K562 (cell line): ENCODE results near the gene RXRA. TPM values are rescaled to one million over a fixed set of nuclear protein-coding genes. Genes with fewer than 3 reads are reported as not detected.

Source experiments
- ATAC-seq: fragments of 200-7000 bp; cut with Tn5 transposase; 3 replicates; pipeline ENCODE4 v1.9.1; 2020; ENCODE audit warnings: moderate library complexity
- BruUV-seq: library from RNA; stranded (reverse); fragments of 400-500 nt; replicated peaks from 2 replicates; lab custom pipeline; 2021; lab: Mats Ljungman, UMichigan
- CTCF ChIA-PET: fragments of 300-600 bp; formaldehyde crosslinking; extraction: SDS; loops from one replicate; lab custom pipeline; 2021; ENCODE audit warnings: low intra/inter-chr PET ratio; lab: Yijun Ruan, JAX
- POLR2A ChIA-PET: fragments of 300-600, 350-650 bp; sonication (Branson Sonifier 250); formaldehyde crosslinking; extraction: SDS; loops from one replicate; lab custom pipeline; 2021; ENCODE audit warnings: antibody characterized with exemption, inconsistent platforms; lab: Yijun Ruan, JAX
- DNase-seq, 4 experiments: peaks; one replicate each; pipeline versions ENCODE4 v3.0.0 to v3.0.0-alpha.2; 2011 to 2018; ENCODE audit warnings: low spot score in 3 of 4, mixed read lengths in 3 of 4; ENCODE audit errors: extremely low read depth in 1 of 4
- FAIRE-seq: peaks from 2 replicates; lab custom pipeline; 2011; peaks lifted over from hg19 to GRCh38; lab: Jason Lieb, UNC
- H2AFZ ChIP-seq: 2 replicates; pipeline ENCODE4 v1.6.0; 2011; ENCODE audit warnings: low read depth, low read length, control low read depth, inconsistent platforms
- H3K27ac ChIP-seq: fragments of 200-600 bp; 3 replicates; pipeline ENCODE4 v1.8.0; 2011; ENCODE audit warnings: low read depth, mild to moderate bottlenecking, control low read depth, inconsistent platforms, low read length, moderate library complexity, mixed read lengths; ENCODE audit errors: extremely low read depth
- H3K27me3 ChIP-seq, 2 experiments: fragments of 300-600 bp in 1 of 2; 2 replicates in 1 of 2; 3 replicates in 1 of 2; pipeline versions ENCODE4 v1.6.0 to v1.8.0; 2011; ENCODE audit warnings: inconsistent platforms in 2 of 2, low read length in 2 of 2, mild to moderate bottlenecking in 1 of 2, mixed read lengths in 1 of 2, moderate library complexity in 1 of 2; ENCODE audit not compliant: control insufficient read depth in 2 of 2, insufficient read depth in 2 of 2
- H3K36me3 ChIP-seq: fragments of 300-600 bp; 3 replicates; pipeline ENCODE4 v1.8.0; 2011; ENCODE audit warnings: mild to moderate bottlenecking, low read length, inconsistent platforms; ENCODE audit not compliant: control insufficient read depth, insufficient read depth
- H3K4me1 ChIP-seq, 2 experiments: fragments of 200-600 bp in 1 of 2; replicated peaks in 1 of 2; 2 replicates in 1 of 2; 3 replicates in 1 of 2; pipeline versions ENCODE4 v1.5.1 to v1.8.0; 2011; ENCODE audit warnings: inconsistent platforms in 2 of 2, low read length in 2 of 2, mild to moderate bottlenecking in 1 of 2, mixed read lengths in 1 of 2, moderate library complexity in 1 of 2; ENCODE audit not compliant: control insufficient read depth in 2 of 2, insufficient read depth in 2 of 2
- H3K4me2 ChIP-seq: 2 replicates; pipeline ENCODE4 v1.6.1; 2011; ENCODE audit warnings: low read length, control low read depth, inconsistent platforms, mixed read lengths; ENCODE audit not compliant: insufficient read depth
- H3K4me3 ChIP-seq: fragments of 200-600 bp; sonication (generic), shearing (Covaris generic); 2 replicates; pipeline ENCODE4 v1.5.1; 2016; ENCODE audit warnings: control low read depth, inconsistent platforms
- H3K79me2 ChIP-seq: fragments of 200-600 bp; 3 replicates; pipeline ENCODE4 v1.8.0; 2011; ENCODE audit warnings: low read length, inconsistent platforms; ENCODE audit not compliant: control insufficient read depth, insufficient read depth
- H3K9ac ChIP-seq, 2 experiments: 2 replicates each; pipeline versions ENCODE4 v1.6.0 to v1.6.1; 2011; ENCODE audit warnings: low read depth in 2 of 2, low read length in 2 of 2, control low read depth in 1 of 2, inconsistent platforms in 1 of 2, mild to moderate bottlenecking in 1 of 2, mixed read lengths in 1 of 2; ENCODE audit not compliant: insufficient read depth in 1 of 2
- H3K9me1 ChIP-seq: one replicate; pipeline ENCODE4 v1.6.0; 2011; ENCODE audit warnings: inconsistent platforms, mild to moderate bottlenecking, low read length, moderate library complexity; ENCODE audit not compliant: control insufficient read depth, insufficient read depth
- H3K9me3 ChIP-seq: replicated peaks from 2 replicates; pipeline ENCODE4 v1.5.1; 2011; ENCODE audit warnings: low read depth, low read length, inconsistent platforms; ENCODE audit not compliant: control insufficient read depth, insufficient read depth
- H4K20me1 ChIP-seq: replicated peaks from 2 replicates; pipeline ENCODE4 v1.6.1; 2011; ENCODE audit warnings: low read length, inconsistent platforms, mixed read lengths; ENCODE audit not compliant: control insufficient read depth, insufficient read depth
- E4F1 ChIP-seq: fragments of 250-450 bp; sonication (Bioruptor Pico); IDR thresholded peaks from 2 replicates; pipeline ENCODE4 v1.5.0; 2021; ENCODE audit warnings: mild to moderate bottlenecking, borderline replicate concordance
- ETS2 ChIP-seq: IDR thresholded peaks from 2 replicates; pipeline ENCODE4 v1.6.1; 2016; ENCODE audit warnings: borderline replicate concordance, missing genetic modification characterization, mild to moderate bottlenecking, moderate library complexity, missing compliant biosample characterization; ENCODE audit not compliant: poor library complexity, severe bottlenecking
- HIVEP1 ChIP-seq: fragments of 250-450 bp; sonication (Bioruptor Pico); IDR thresholded peaks from 2 replicates; pipeline ENCODE4 v1.4.0; 2020; ENCODE audit warnings: mild to moderate bottlenecking
- HNRNPL ChIP-seq: fragments of 200-400 bp; formaldehyde crosslinking; IDR thresholded peaks from 2 replicates; pipeline ENCODE4 v1.6.1; 2017; ENCODE audit warnings: low read depth, mild to moderate bottlenecking, low read length
- PREB ChIP-seq: sonication (generic); formaldehyde crosslinking; IDR thresholded peaks from 2 replicates; pipeline ENCODE4 v1.8.1; 2023; ENCODE audit warnings: mild to moderate bottlenecking, missing genetic modification reagents
- RUNX1 ChIP-seq: sonication (generic); IDR thresholded peaks from 2 replicates; pipeline ENCODE4 v1.6.1; 2016; ENCODE audit warnings: antibody characterized with exemption, low read depth
- SETDB1 ChIP-seq: IDR thresholded peaks from one replicate; pipeline ENCODE4 v1.6.1; 2012; ENCODE audit warnings: low read length, control low read depth, inconsistent platforms
- SIX5 ChIP-seq, 2 experiments: IDR thresholded peaks; 2 replicates each; pipeline ENCODE4 v1.6.1; 2011; ENCODE audit warnings: low read length in 2 of 2, borderline replicate concordance in 1 of 2, low read depth in 1 of 2, mild to moderate bottlenecking in 1 of 2, moderate library complexity in 1 of 2; ENCODE audit not compliant: insufficient read depth in 1 of 2
- TBP ChIP-seq: optimal IDR thresholded peaks from 2 replicates; pipeline ENCODE3; 2011; ENCODE audit warnings: low read depth, low read length, improper control_type of control experiment
- ZNF3 ChIP-seq: fragments of 250-450 bp; sonication (Bioruptor Pico); IDR thresholded peaks from 2 replicates; pipeline ENCODE4 v1.5.0; 2021; ENCODE audit warnings: mild to moderate bottlenecking, moderate library complexity
- WGBS: fragments of 100-300 bp; shearing (Covaris generic); methylation state at CpG from one replicate; pipeline ENCODE4 v1.1.6; 2016; ENCODE audit warnings: low coverage, mixed read lengths; ENCODE audit not compliant: insufficient coverage; ENCODE audit errors: missing lambda C conversion rate; 5-methylcytosine and 5-hydroxymethylcytosine counted together
- in situ Hi-C: fragments of 300-500 bp; cut with MboI; formaldehyde crosslinking; loops from 4 replicates; pipeline ENCODE4 v1.15.0; 2018; ENCODE audit warnings: inconsistent platforms, mixed read lengths
- intact Hi-C: fragments of 100-400 bp; cut with micrococcal nuclease; formaldehyde crosslinking; loops from 2 replicates; pipeline ENCODE4 v1.14.2; 2022
- polyA plus RNA-seq, 8 experiments: library from polyadenylated mRNA; depleted of rRNA in 4 of 8; stranded (reverse) in 5 of 8; unstranded in 3 of 8; fragments of >200 nt; fragmentation: Nextera tagmentation in 2 of 8; fragmentation: Illumina TruSeq in 1 of 8; extraction: Ambion mirVana in 2 of 8; extraction: Trizol in 1 of 8; gene quantifications; 2 replicates each; pipeline versions ENCODE4 v1.2.1 to v1.2.3, GENCODE V29; 2011 to 2014; ENCODE audit warnings: inconsistent platforms in 1 of 8, missing spikeins in 1 of 8
- total RNA-seq, 7 experiments: library from RNA; depleted of rRNA in 6 of 7; stranded (reverse); fragments of >200 nt in 6 of 7; fragmentation: Illumina TruSeq in 2 of 7; extraction: Trizol in 2 of 7; gene quantifications; 2 replicates each; pipeline versions ENCODE4 v1.2.1 to v1.2.3, GENCODE V29; 2011 to 2021; ENCODE audit warnings: low replicate concordance in 1 of 7
- TF ChIP-seq, protein P1 (sequence below): fragments of 250-450 bp; sonication (Bioruptor Pico); IDR thresholded peaks from 2 replicates; pipeline ENCODE4 v1.4.0; 2020
- TF ChIP-seq, protein P2 (sequence below), 2 experiments: fragments of 450-650 bp in 1 of 2; sonication (generic) in 1 of 2; formaldehyde crosslinking; conservative IDR thresholded peaks; 2 replicates each; pipeline versions ENCODE4 v1.4.0 to v1.8.1; 2020 to 2022; ENCODE audit warnings: mild to moderate bottlenecking in 1 of 2, missing genetic modification reagents in 1 of 2

RXRA gene
- total and polyA plus RNA-seq, 9 of the 15 experiments (the other 6 are each of a cell fraction or from before 2014, with no cell fraction given): 0.35 to 23.6 (median 4.6) TPM

DNA sequence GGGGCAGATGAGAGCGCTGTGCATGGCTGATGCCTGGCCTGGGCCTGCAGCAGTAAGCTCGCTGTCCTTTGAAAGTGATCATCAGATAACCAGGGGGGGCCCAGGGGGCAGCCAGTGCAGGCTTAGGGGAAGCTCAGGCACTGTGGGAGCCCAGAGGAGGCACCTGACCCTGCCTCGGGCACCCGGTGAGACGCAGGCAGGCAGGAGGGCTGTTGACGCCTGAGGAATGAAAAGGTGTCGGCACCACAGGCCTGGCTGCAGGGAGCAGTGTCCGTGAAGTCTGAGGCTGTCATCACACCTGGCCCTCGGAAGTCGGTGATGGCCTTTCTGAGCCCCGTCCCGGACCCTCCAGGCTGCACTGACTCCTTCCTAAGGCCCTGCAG is 84.6 kb downstream of the RXRA start:
- H3K4me1 ChIP-seq: peaks cover 24 to 89% of the 10 kb centered on the region in 2 experiments
- TF ChIP-seq, protein P1, sequence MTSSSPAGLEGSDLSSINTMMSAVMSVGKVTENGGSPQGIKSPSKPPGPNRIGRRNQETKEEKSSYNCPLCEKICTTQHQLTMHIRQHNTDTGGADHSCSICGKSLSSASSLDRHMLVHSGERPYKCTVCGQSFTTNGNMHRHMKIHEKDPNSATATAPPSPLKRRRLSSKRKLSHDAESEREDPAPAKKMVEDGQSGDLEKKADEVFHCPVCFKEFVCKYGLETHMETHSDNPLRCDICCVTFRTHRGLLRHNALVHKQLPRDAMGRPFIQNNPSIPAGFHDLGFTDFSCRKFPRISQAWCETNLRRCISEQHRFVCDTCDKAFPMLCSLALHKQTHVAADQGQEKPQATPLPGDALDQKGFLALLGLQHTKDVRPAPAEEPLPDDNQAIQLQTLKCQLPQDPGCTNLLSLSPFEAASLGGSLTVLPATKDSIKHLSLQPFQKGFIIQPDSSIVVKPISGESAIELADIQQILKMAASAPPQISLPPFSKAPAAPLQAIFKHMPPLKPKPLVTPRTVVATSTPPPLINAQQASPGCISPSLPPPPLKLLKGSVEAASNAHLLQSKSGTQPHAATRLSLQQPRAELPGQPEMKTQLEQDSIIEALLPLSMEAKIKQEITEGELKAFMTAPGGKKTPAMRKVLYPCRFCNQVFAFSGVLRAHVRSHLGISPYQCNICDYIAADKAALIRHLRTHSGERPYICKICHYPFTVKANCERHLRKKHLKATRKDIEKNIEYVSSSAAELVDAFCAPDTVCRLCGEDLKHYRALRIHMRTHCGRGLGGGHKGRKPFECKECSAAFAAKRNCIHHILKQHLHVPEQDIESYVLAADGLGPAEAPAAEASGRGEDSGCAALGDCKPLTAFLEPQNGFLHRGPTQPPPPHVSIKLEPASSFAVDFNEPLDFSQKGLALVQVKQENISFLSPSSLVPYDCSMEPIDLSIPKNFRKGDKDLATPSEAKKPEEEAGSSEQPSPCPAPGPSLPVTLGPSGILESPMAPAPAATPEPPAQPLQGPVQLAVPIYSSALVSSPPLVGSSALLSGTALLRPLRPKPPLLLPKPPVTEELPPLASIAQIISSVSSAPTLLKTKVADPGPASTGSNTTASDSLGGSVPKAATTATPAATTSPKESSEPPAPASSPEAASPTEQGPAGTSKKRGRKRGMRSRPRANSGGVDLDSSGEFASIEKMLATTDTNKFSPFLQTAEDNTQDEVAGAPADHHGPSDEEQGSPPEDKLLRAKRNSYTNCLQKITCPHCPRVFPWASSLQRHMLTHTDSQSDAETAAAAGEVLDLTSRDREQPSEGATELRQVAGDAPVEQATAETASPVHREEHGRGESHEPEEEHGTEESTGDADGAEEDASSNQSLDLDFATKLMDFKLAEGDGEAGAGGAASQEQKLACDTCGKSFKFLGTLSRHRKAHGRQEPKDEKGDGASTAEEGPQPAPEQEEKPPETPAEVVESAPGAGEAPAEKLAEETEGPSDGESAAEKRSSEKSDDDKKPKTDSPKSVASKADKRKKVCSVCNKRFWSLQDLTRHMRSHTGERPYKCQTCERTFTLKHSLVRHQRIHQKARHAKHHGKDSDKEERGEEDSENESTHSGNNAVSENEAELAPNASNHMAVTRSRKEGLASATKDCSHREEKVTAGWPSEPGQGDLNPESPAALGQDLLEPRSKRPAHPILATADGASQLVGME: no peak
- TF ChIP-seq PREB (CRISPR knock-in tag) (no peak), ETS2 (tag) (no peak), HIVEP1 (CRISPR knock-in tag) (no peak), ZNF3 (CRISPR knock-in tag) (no peak), E4F1 (no peak), SIX5 (IDR thresholded peaks at IDR 0.05; ENCODE audit: borderline replicate concordance in 1 of 2, insufficient read depth in 1 of 2, low read depth in 1 of 2, low read length in 2 of 2) (no peak), SETDB1 (no peak), RUNX1 (no peak), TBP (no peak), HNRNPL (no peak)
- TF ChIP-seq, protein P2, sequence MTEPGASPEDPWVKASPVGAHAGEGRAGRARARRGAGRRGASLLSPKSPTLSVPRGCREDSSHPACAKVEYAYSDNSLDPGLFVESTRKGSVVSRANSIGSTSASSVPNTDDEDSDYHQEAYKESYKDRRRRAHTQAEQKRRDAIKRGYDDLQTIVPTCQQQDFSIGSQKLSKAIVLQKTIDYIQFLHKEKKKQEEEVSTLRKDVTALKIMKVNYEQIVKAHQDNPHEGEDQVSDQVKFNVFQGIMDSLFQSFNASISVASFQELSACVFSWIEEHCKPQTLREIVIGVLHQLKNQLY (CRISPR knock-in tag; conservative IDR thresholded peaks at IDR 0.05): no peak

More for the DNA sequence above, 84.6 kb downstream of the RXRA start:
- Histone ChIP-seq H3K9me1 (peaks cover 12% of the 10 kb centered on the region), H4K20me1 (peaks cover 52% of the 10 kb centered on the region), H3K4me2 (no peak overlapping the region), H3K79me2 (peaks cover 5% of the 10 kb centered on the region), H3K27ac (no peak overlapping the region), H3K36me3 (no peaks in the 10 kb centered on the region), H3K4me3 (no peak overlapping the region), H3K9ac (no peak overlapping the region), H3K27me3 (no peaks in the 10 kb centered on the region), H2AFZ (no peak overlapping the region), H3K9me3 (no peaks in the 10 kb centered on the region)
- POLR2A ChIA-PET: interaction anchor here (0.6 kb wide), 1 partner anchor 1954 kb away, joined by 3 read pairs; no protein-coding TSS in a partner anchor
- in situ Hi-C loops: no loop called here
- CTCF ChIA-PET: no interaction called here
- 78% methylated on average over 8 of the region's 12 CpGs for WGBS
- FAIRE-seq: no peak
- no peak for DNase-seq
- no TSS peak for BruUV-seq
- intact Hi-C loops: no loop called here
- no peak for ATAC-seq
